RPMI7951 (cell line): Measurements from ENCODE around the gene GNPAT. TPM values are rescaled to one million over a fixed set of nuclear protein-coding genes. Genes with fewer than 3 reads are reported as not detected.
"Not testable (repeated sequence)": the region's sequence is repeated elsewhere in the genome, so short reads cannot be mapped to it uniquely, and the experiment has no call there.

ENCODE experiments used
- DNase-seq: peaks from one replicate; pipeline ENCODE4 v3.0.0-alpha.2; 2012; ENCODE audit warnings: low read depth
- total RNA-seq: library from RNA; depleted of rRNA; stranded (reverse); fragments of >200 nt; shearing (Covaris generic); gene quantifications from 2 replicates; pipeline ENCODE4 v1.2.3, GENCODE V29; 2014; rRNA removed

GNPAT gene
- total RNA-seq = 64.1 and 74.0 TPM in 2 replicates

- DNase-seq = peak; percentile 87
These were observed at the start of gene GNPAT for GRCh38 chr1:231240883-231241735. Gene GNPAT (plus strand): TSS chr1:231241212. CDS start chr1:231241379, 167 bp downstream.

GRCh38 chr1:231192620-231193163, 48.3 kb upstream of the GNPAT start:
- peak; percentile 94 for DNase-seq

- peak; percentile 11 for DNase-seq
These were observed 47.2 kb upstream of the GNPAT start for GRCh38 chr1:231193710-231194340.

GRCh38 chr1:231194476-231194842, 46.6 kb upstream of the GNPAT start:
- peak; percentile 11 for DNase-seq

GRCh38 chr1:231194843-231195516, 46.0 kb upstream of the GNPAT start:
- DNase-seq = peak; percentile 60

- DNase-seq = no peak
These were observed 44.7 kb upstream of the GNPAT start for GRCh38 chr1:231196307-231196706.

- no peak for DNase-seq
These were observed 44.3 kb upstream of the GNPAT start for GRCh38 chr1:231196728-231197127.

GRCh38 chr1:231199868-231200267, 41.1 kb upstream of the GNPAT start:
- no peak for DNase-seq

- DNase-seq = peak; percentile 77
These were observed 40.5 kb upstream of the GNPAT start for GRCh38 chr1:231200388-231201031.

GRCh38 chr1:231201375-231201978, 39.5 kb upstream of the GNPAT start:
- DNase-seq = no peak

GRCh38 chr1:231201979-231202633, 38.9 kb upstream of the GNPAT start:
- no peak for DNase-seq

GRCh38 chr1:231203259-231204057, 37.6 kb upstream of the GNPAT start:
- no peak for DNase-seq

GRCh38 chr1:231206856-231207255, 34.2 kb upstream of the GNPAT start:
- peak; percentile 34 for DNase-seq

- no peak for DNase-seq
These were observed 33.6 kb upstream of the GNPAT start for GRCh38 chr1:231207437-231207836.

- no peak for DNase-seq
These were observed 32.0 kb upstream of the GNPAT start for GRCh38 chr1:231208980-231209379.

GRCh38 chr1:231209531-231209930, 31.5 kb upstream of the GNPAT start:
- no peak for DNase-seq

GRCh38 chr1:231210126-231210525, 30.9 kb upstream of the GNPAT start:
- DNase-seq = no peak

GRCh38 chr1:231211005-231211857, 29.8 kb upstream of the GNPAT start:
- peak; percentile 62 for DNase-seq

- not testable (repeated sequence) for DNase-seq
These were observed 28.7 kb upstream of the GNPAT start for GRCh38 chr1:231212301-231212700.
